ENCODE measurements around the gene KRTAP10-6.
"Not testable (repeated sequence)": the region's sequence is repeated elsewhere in the genome, so short reads cannot be mapped to it uniquely, and the experiment has no call there.

Gene KRTAP10-6

DNA sequence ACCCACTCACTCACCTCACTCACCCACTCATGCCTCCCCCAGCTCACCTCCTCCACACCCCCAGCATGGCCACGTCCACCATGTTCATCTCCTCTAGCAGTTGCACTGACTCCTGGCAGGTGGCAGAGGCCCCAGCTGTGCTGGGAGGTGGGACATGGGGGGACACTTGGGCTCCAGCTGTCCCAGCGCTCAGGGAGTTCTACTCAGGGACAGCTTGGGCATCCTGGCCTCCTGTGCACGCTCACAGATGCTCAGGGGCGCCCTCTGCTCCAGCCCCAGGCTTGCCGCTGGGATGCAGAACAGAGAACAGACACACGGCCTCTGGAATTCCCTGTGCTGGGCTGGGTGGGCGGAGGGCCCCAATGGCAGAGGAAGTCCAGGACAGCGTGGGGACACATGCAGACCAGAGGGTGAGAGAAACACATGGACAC lies 24.8 kb upstream of the KRTAP10-6 start:
- no peak for DNase-seq

DNA sequence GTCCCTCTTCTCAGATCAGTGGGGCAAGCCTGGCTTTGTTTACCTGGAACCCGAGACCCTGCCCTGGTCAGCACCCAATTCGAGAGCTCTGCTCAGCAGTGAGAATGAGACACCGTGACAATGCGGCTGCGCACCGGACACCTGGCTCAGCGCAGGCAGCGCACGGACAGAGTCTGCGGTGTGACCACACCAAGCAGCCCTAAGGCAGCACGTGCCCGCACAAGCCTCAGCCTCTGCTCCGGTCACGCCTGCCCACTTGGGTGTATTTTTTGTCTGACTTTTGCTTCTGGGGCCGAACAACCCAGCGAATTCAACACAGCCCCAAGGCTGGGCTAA lies 24.3 kb upstream of the KRTAP10-6 start:
- DNase-seq = no peak

DNA sequence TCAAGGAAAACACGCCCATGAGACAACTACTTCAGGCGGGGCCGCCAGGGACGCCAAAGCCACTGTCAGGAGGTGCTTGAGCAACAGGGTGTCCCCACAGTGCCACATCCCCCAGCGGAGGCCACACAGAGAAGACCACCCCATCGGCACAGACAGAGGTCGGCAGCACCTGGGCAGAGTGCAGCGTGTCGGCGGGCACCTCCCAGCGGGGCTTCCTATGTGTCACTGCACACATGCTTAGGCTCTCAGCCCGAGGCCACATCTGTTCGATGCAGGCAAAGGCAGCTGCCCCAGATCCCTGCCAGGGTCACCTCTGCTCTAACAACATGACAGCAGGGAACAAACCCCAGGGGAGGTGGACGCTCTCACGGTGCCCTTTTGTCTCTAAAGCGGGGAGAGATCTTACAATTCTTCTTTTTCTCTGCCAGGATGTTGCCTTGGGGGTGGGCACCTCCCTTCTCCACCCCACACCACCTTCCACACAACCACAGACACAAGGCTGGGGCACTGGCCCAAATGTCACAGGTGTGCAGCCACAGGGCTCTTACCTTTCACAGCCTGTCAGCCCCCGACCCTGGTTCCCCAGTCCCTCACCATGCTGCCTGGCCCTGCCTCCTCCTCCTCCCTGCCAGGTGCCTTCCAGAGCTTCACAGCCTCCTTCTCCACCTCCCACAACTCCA lies 23.7 kb upstream of the KRTAP10-6 start:
- DNase-seq = peak; percentile 62

DNA sequence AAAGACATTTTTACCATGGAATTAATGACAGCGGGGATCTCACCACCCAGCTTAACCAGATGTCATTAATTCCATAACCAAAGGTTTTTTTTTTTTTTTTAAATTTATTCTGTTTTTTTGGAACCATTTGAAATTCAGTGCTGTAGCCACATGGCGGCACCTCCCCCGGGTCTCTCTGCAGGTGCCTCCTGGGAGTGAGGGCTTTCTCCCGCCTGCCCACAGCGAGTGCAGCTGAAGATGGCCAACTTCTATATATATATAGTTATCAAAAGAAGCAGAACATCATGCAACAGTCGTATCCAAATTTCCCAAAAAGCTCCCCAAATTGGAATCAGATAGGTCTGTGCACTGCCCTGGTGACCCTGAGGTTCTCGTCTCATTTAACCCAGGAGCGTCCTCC lies 23.2 kb upstream of the KRTAP10-6 start:
- DNase-seq = no peak

DNA sequence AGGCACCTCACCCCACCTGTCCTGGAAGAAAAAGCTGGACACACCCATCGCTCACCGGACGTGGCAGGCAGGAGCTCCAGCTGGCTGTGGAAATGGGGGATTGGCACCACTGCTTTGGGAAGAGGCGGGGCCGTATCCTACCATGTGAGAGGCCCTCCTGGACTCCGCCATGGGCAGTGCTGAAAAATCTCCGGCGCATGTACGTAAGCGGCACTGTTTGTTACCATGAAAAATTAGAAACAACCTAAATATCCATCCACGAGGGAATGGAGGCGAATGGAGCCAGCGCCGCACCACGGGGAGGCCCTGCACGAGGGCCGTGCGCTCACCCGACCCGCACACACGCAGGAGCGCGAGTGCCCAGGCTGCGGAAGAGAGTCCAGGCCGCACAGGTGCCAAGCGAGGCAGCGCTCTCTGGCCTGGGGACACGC lies 22.7 kb upstream of the KRTAP10-6 start:
- no peak for DNase-seq

DNA sequence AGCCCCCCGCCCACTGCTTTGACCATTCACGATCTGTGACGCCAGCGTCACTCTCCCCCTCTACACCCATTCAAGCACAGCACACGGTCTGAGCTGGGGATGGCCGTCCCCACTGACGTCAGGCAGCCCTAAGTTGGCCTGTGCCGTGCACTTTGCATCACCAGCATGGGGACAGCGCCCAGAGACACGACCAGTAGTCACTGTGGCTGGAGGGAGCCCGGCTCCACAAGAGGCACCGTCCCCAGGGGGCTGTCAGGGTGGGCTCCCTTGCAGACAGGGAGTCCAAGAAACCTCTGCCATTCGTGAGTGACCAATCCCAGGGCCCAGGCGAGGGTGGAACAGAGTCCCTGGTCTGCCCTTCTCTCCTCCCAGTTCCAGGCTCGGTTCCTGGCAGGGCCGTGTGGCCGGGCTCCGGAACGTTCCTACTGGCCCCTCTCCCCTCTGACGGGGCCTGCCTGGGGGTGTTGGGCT lies 21.9 kb upstream of the KRTAP10-6 start:
- DNase-seq = no peak

GRCh38 chr21:44613386-44614155 lies 21.3 kb upstream of the KRTAP10-6 start:
- no peak for DNase-seq

GRCh38 chr21:44612669-44613229 lies 20.4 kb upstream of the KRTAP10-6 start:
- no peak for DNase-seq

DNA sequence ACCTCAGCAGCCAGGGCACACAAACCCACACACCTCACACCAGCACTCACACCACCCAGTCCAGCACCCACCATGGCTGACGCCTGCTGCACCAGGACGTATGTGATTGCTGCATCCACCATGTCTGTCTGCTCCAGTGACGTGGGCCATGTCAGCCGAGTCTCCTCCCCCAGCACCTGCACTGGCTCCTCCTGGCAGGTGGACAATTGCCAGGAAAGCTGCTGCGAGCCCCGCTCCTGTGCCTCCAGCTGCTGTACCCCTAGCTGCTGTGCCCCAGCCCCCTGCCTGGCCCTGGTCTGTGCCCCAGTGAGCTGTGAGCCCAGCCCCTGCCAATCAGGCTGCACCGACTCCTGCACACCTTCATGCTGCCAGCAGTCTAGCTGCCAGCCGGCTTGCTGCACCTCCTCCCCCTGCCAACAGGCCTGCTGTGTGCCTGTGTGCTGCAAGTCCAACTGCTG lies 19.8 kb upstream of the KRTAP10-6 start, which contains the start of gene KRTAP10-8:
Gene KRTAP10-8 (plus strand): TSS at position 51 of the 458 bp plus-strand sequence. CDS start 22 bp downstream, at position 73.
- no peak for DNase-seq

DNA sequence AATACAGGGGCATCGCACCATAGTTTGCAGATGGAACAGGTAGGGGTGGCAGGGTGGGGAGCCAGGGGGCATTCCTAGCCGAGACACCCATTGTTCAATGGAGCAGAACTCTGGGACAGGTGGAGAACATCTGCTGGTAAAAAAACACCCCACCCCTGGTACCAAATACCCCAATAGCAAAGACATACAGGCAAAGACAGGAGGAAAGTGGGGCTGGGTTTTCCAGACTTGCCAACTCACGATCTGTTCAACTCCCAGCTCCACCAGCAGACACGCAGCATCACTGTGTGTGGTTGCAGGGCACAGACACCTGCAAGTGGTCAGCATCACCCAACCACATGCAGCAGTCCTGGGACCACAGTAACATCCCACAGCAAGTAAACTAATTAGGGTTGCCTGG lies 19.2 kb upstream of the KRTAP10-6 start:
- no peak for DNase-seq

- DNase-seq = not testable (repeated sequence)
Observed at GRCh38 chr21:44610157-44610843, 18.0 kb upstream of the KRTAP10-6 start.

- no peak for DNase-seq
Observed at GRCh38 chr21:44609193-44609592, 16.9 kb upstream of the KRTAP10-6 start.

GRCh38 chr21:44606495-44606894 lies 14.2 kb upstream of the KRTAP10-6 start:
- DNase-seq = no peak

GRCh38 chr21:44603911-44604310 lies 11.6 kb upstream of the KRTAP10-6 start:
- no peak for DNase-seq

DNA sequence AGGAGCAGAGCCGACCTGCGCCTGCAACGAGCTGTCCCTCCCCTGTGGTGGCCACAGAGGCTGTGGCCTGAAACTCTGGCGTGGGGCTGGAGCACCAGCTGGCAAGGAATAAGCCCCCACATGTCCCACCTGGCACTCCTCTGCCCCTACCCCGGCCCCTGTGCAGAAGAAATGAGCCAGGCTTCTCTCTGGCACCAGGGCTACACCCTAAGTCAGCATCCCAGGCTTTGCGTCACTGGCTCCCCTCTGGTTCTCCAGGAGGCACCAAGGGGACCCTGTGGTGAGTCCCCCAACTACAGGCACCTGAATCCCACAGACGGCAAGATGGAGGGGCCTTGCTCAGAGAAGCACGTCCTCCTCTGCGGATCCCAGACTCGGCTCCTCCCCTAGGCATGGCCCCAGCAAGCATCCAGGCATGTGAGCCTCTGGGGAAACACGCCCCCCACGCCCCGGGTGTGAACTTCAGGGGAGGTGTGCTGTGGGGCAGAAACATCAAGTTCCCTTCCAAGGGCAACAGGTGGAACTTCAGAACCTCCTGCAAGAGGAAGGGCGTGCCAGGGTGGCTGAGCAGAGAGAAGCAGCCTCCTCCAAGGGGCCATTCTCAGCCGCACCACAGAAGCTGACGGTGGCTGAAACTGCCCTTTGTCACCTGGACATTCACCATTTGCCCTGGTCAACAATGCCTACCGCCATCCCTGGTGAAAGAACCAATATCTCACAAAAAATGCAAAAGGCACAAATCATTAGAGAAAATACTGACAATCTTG lies 11.0 kb upstream of the KRTAP10-6 start:
- no peak for DNase-seq

GRCh38 chr21:44602463-44602850 lies 10.2 kb upstream of the KRTAP10-6 start:
- no peak for DNase-seq

DNA sequence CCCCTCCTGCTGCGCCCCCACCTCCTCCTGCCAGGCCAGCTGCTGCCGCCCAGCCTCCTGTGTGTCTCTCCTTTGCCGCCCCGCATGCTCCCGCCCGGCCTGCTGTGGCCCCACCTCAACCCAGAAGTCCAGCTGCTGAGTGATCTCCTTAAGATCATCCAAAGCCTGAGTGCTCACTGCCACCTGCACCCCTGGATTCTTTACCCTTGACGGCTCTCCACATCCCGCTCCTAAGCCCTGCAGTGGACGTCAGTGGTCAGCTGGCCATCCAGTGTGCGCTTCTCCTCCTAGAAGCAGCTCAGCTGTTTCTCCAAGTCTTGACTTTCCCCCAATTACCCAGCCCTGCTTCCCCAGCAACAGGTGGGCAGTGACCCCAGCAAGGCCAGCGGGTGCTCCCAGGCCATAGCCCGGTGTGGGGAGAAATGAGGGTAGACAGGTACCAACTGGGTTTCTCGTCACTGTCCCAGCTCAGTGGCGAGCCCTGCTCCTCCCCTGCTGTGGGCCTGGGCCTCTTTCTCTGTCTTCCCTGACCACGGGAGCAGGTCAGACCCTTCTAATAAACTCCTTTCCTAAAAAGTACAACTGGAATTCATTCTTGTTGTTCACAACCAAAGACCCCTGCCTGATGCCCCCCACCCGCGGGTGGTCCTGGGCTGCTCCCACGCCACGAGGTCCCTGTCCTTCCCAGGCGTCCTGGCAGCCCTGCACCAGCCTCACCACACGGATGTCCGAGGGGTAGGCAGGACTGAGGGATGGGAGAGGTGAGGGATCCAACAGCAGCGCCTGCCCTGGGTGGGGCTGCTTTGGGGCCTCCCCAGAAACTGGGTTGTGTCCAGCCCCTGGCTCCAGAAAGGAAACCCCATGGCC lies 9.5 kb upstream of the KRTAP10-6 start:
- DNase-seq = peak; percentile 30

DNA sequence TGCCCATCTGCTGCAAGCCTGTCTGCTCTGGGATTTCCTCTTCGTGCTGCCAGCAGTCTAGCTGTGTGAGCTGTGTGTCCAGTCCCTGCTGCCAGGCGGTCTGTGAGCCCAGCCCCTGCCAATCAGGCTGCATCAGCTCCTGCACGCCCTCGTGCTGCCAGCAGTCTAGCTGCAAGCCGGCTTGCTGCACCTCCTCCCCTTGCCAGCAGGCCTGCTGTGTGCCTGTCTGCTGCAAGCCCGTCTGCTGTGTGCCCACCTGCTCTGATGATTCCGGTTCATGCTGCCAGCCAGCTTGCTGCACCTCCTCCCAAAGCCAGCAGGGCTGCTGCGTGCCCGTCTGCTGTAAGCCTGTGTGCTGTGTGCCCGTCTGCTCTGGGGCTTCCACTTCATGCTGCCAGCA lies 8.8 kb upstream of the KRTAP10-6 start:
- not testable (repeated sequence) for DNase-seq

DNA sequence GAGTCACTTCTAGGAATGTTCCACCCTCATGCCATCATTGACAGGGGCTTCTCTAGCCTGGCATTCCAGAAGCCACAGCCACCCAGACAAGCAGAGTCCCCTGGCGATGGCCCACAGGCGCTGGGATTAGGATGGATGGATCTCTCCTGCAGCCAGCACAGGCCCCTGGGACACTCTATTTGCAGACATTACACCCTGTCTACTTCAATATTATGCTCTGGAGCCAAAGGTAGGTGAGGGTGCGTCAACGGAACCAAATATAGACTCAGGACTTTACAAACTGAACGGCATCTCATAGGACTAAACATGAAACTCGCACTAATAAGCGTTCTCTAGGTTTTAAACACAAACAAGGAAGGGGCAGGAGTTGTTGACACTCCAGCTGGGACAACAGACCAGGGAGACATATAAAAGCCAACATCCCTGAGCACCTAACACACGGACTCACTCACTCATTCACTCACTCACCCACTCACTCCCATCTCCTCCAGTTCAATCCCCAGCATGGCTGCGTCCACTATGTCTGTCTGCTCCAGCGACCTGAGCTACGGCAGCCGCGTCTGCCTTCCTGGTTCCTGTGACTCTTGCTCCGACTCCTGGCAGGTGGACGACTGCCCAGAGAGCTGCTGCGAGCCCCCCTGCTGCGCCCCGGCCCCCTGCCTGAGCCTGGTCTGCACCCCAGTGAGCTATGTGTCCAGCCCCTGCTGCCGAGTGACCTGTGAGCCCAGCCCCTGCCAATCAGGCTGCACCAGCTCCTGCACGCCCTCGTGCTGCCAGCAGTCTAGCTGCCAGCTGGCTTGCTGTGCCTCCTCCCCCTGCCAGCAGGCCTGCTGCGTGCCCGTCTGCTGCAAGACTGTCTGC lies 8.0 kb upstream of the KRTAP10-6 start, which contains the start of gene KRTAP10-7:
Gene KRTAP10-7 (plus strand): TSS at position 480 of the 861 bp plus-strand sequence. CDS start 25 bp downstream, at position 505.
- DNase-seq = not testable (repeated sequence)

Data from eye (tissue), 1 donor.